Measurements from ENCODE around the gene CMSS1.

- TF ChIP-seq EZH2 (IDR thresholded peaks at IDR 0.05; ENCODE audit: borderline replicate concordance, low read length) (no peak), CTCF (IDR thresholded peaks at IDR 0.05; ENCODE audit: low read length) (no peak)
These were observed 307.7 kb downstream of the CMSS1 start for GRCh38 chr3:100125161-100125938.

Data from OCI-LY1 (cell line).